ENCODE measurements around the gene GATA3. TPM values are rescaled to one million over a fixed set of nuclear protein-coding genes. Genes with fewer than 3 reads are reported as not detected.

GATA3 gene
- total and polyA plus RNA-seq, 2 experiments from 2014 or later, result not detected

GRCh38 chr10:8102708-8103401, 48.4 kb downstream of the GATA3 start:
- Histone ChIP-seq H3K27ac (no peak overlapping the region), H3K79me2 (ENCODE audit: insufficient read depth) (no peaks in the 10 kb centered on the region), H2AFZ (no peak overlapping the region), H3K36me3 (ENCODE audit: low read depth) (no peaks in the 10 kb centered on the region), H3K9me3 (ENCODE audit: low read depth) (no peaks in the 10 kb centered on the region), H3K4me1 (ENCODE audit: insufficient read depth) (no peaks in the 10 kb centered on the region), H3F3A (ENCODE audit: insufficient read depth) (no peaks in the 10 kb centered on the region), H3K27me3 (replicated peaks; ENCODE audit: insufficient read depth) (no peaks in the 10 kb centered on the region; the same call in 1 of the 2 replicates), H3K4me2 (ENCODE audit: unreplicated experiment) (no peak overlapping the region), H3K4me3 (no peak overlapping the region), H3K9ac (no peak overlapping the region), H4K20me1 (ENCODE audit: insufficient read depth) (no peaks in the 10 kb centered on the region), H3K9me2 (ENCODE audit: insufficient read depth) (no peaks in the 10 kb centered on the region)
- in situ Hi-C loops (cut with MboI), result no loop called here
- WGBS, 2 experiments (ENCODE audit: low coverage in 1 of 2, low lambda C conversion rate in 2 of 2, missing lambda C conversion rate in 2 of 2), result 9 to 18% methylated on average over 10 to 11 of the region's 13 CpGs
- TF ChIP-seq EZH2phosphoT487 (IDR thresholded peaks at IDR 0.05; ENCODE audit: insufficient read depth, low read depth) (no peak), EZH2 (IDR thresholded peaks at IDR 0.05; ENCODE audit: insufficient read depth, poor library complexity, severe bottlenecking) (no peak)
- no peak for DNase-seq

GRCh38 chr10:8103543-8103942, 49.1 kb downstream of the GATA3 start:
- no peaks in the 10 kb centered on the region for H4K20me1 ChIP-seq (ENCODE audit: insufficient read depth)
- no peaks in the 10 kb centered on the region for H3K9me3 ChIP-seq (ENCODE audit: low read depth)
- H3K4me3 ChIP-seq, result no peak overlapping the region
- H3K36me3 ChIP-seq (ENCODE audit: low read depth), result no peaks in the 10 kb centered on the region
- no peak overlapping the region for H3K27ac ChIP-seq
- H3K4me1 ChIP-seq (ENCODE audit: insufficient read depth), result no peaks in the 10 kb centered on the region
- no peak overlapping the region for H3K9ac ChIP-seq
- DNase-seq, result no peak
- H3K27me3 ChIP-seq (replicated peaks; ENCODE audit: insufficient read depth), result no peaks in the 10 kb centered on the region; the same call in 1 of the 2 replicates
- no peaks in the 10 kb centered on the region for H3F3A ChIP-seq (ENCODE audit: insufficient read depth)
- WGBS, 2 experiments (ENCODE audit: low coverage in 1 of 2, low lambda C conversion rate in 2 of 2, missing lambda C conversion rate in 2 of 2), result 16 to 19% methylated on average over 8 of the region's 8 CpGs
- no peaks in the 10 kb centered on the region for H3K9me2 ChIP-seq (ENCODE audit: insufficient read depth)
- H3K79me2 ChIP-seq (ENCODE audit: insufficient read depth), result no peaks in the 10 kb centered on the region
- in situ Hi-C loops (cut with MboI), result no loop called here
- no peak overlapping the region for H2AFZ ChIP-seq
- H3K4me2 ChIP-seq (ENCODE audit: unreplicated experiment), result no peak overlapping the region
- no peak for TF ChIP-seq EZH2 (IDR thresholded peaks at IDR 0.05; ENCODE audit: insufficient read depth, poor library complexity, severe bottlenecking)
- TF ChIP-seq EZH2phosphoT487 (IDR thresholded peaks at IDR 0.05; ENCODE audit: insufficient read depth, low read depth), result no peak

DNA sequence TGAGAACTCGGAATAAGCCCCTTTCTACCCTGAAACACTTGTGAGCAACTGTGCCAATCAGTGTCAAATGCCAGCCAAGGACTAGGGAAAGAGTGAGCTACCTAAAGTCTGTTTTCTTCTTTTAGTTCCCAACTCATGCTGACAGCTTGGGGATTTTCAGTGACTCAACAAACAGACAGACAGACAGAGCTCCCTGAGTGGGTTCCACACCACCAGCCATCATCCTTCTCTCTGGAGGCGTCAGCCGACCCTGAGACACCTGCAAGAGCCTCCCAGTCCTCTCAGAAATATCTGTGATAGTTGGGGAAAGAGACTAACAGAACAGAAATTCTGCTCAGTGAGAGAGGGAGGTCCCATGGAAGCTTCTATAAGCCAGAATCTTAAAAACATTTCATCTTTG, 49.5 kb downstream of the GATA3 start:
- TF ChIP-seq EZH2 (IDR thresholded peaks at IDR 0.05; ENCODE audit: insufficient read depth, poor library complexity, severe bottlenecking) (no peak), EZH2phosphoT487 (IDR thresholded peaks at IDR 0.05; ENCODE audit: insufficient read depth, low read depth) (no peak)
- H4K20me1 ChIP-seq (ENCODE audit: insufficient read depth), result no peaks in the 10 kb centered on the region
- no peaks in the 10 kb centered on the region for H3K4me1 ChIP-seq (ENCODE audit: insufficient read depth)
- 7 to 8% methylated on average over 3 of the region's 3 CpGs for WGBS, 2 experiments (ENCODE audit: low coverage in 1 of 2, low lambda C conversion rate in 2 of 2, missing lambda C conversion rate in 2 of 2)
- H3K9ac ChIP-seq, result no peak overlapping the region
- H2AFZ ChIP-seq, result no peak overlapping the region
- no peaks in the 10 kb centered on the region for H3K36me3 ChIP-seq (ENCODE audit: low read depth)
- no peaks in the 10 kb centered on the region; the same call in 1 of the 2 replicates for H3K27me3 ChIP-seq (replicated peaks; ENCODE audit: insufficient read depth)
- H3K4me3 ChIP-seq, result no peak overlapping the region
- H3K79me2 ChIP-seq (ENCODE audit: insufficient read depth), result no peaks in the 10 kb centered on the region
- no peaks in the 10 kb centered on the region for H3K9me3 ChIP-seq (ENCODE audit: low read depth)
- no peak for DNase-seq
- no peaks in the 10 kb centered on the region for H3F3A ChIP-seq (ENCODE audit: insufficient read depth)
- no peak overlapping the region for H3K4me2 ChIP-seq (ENCODE audit: unreplicated experiment)
- H3K27ac ChIP-seq, result no peak overlapping the region
- in situ Hi-C loops (cut with MboI), result no loop called here
- H3K9me2 ChIP-seq (ENCODE audit: insufficient read depth), result no peaks in the 10 kb centered on the region

DNA sequence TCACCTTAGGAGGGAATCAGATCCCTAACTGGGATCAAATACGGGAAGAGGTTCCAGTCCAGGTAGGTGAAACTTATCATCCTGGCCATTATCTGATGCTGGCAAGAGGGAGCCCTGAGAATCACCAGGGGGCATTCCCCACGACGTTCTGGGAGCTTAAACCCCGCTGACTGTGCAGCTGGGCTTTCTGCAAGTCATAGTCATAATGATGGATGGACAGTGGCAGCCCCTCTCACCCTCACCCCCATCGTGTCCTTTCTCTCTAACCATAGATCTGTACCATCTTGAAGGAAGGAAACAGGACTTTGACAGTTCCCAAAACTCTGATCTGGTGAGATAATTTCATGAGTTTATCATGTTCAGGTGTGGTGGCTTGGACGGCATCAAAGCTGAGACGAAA, 50.2 kb downstream of the GATA3 start:
- Histone ChIP-seq H3K27me3 (replicated peaks; ENCODE audit: insufficient read depth) (no peaks in the 10 kb centered on the region; the same call in 1 of the 2 replicates), H4K20me1 (ENCODE audit: insufficient read depth) (no peaks in the 10 kb centered on the region), H3K36me3 (ENCODE audit: low read depth) (no peaks in the 10 kb centered on the region), H2AFZ (no peak overlapping the region), H3K4me3 (no peak overlapping the region), H3K79me2 (ENCODE audit: insufficient read depth) (no peaks in the 10 kb centered on the region), H3K9me3 (ENCODE audit: low read depth) (no peaks in the 10 kb centered on the region), H3K4me1 (ENCODE audit: insufficient read depth) (no peaks in the 10 kb centered on the region), H3K4me2 (ENCODE audit: unreplicated experiment) (no peak overlapping the region), H3K9ac (no peak overlapping the region), H3K9me2 (ENCODE audit: insufficient read depth) (no peaks in the 10 kb centered on the region), H3K27ac (no peak overlapping the region), H3F3A (ENCODE audit: insufficient read depth) (no peaks in the 10 kb centered on the region)
- 15 to 20% methylated on average over 7 of the region's 7 CpGs for WGBS, 2 experiments (ENCODE audit: low coverage in 1 of 2, low lambda C conversion rate in 2 of 2, missing lambda C conversion rate in 2 of 2)
- no peak for DNase-seq
- no peak for TF ChIP-seq EZH2phosphoT487 (IDR thresholded peaks at IDR 0.05; ENCODE audit: insufficient read depth, low read depth)
- TF ChIP-seq EZH2 (IDR thresholded peaks at IDR 0.05; ENCODE audit: insufficient read depth, poor library complexity, severe bottlenecking), result no peak
- in situ Hi-C loops (cut with MboI), result no loop called here

Measured in GM23248 (cell line).